RWPE2 (cell line): ENCODE measurements around the gene HMGXB3.
"Not testable (repeated sequence)": the region's sequence is repeated elsewhere in the genome, so short reads cannot be mapped to it uniquely, and the experiment has no call there.

Source experiments
- ATAC-seq: fragments of 200-7000 bp; cut with Tn5 transposase; 3 replicates; pipeline ENCODE4 v1.9.1; 2021; ENCODE audit warnings: low read depth
- DNase-seq: peaks from one replicate; pipeline ENCODE4 v3.0.0-alpha.2; 2020; ENCODE audit warnings: low spot score
- H3K27ac ChIP-seq: fragments of 450-650 bp; 2 replicates; pipeline ENCODE4 v1.5.1; 2017; ENCODE audit warnings: mild to moderate bottlenecking; ENCODE audit not compliant: poor library complexity, severe bottlenecking
- H3K27me3 ChIP-seq: fragments of 250-450 bp; sonication (Bioruptor Pico); 2 replicates; pipeline ENCODE4 v1.5.1; 2021; ENCODE audit warnings: mild to moderate bottlenecking, moderate library complexity; ENCODE audit not compliant: insufficient read depth, poor library complexity, severe bottlenecking
- H3K36me3 ChIP-seq: fragments of 250-450 bp; sonication (Bioruptor Pico); 2 replicates; pipeline ENCODE4 v1.5.1; 2020; ENCODE audit warnings: low read depth, mild to moderate bottlenecking, moderate library complexity
- H3K4me1 ChIP-seq: fragments of 250-450 bp; sonication (Bioruptor Pico); 2 replicates; pipeline ENCODE4 v1.5.1; 2021; ENCODE audit warnings: mild to moderate bottlenecking, moderate library complexity; ENCODE audit not compliant: insufficient read depth, poor library complexity, severe bottlenecking
- H3K4me3 ChIP-seq: fragments of 250-450 bp; sonication (Bioruptor Pico); 2 replicates; pipeline ENCODE4 v1.5.1; 2021; ENCODE audit warnings: mild to moderate bottlenecking, moderate library complexity; ENCODE audit not compliant: severe bottlenecking
- H3K9me3 ChIP-seq: fragments of 250-450 bp; sonication (Bioruptor Pico); 2 replicates; pipeline ENCODE4 v1.5.1; 2021; ENCODE audit warnings: mild to moderate bottlenecking, moderate library complexity; ENCODE audit not compliant: severe bottlenecking
- TF ChIP-seq, protein P1 (sequence below): fragments of 450-650 bp; IDR thresholded peaks from one replicate; pipeline ENCODE4 v1.5.1; 2017; ENCODE audit warnings: mild to moderate bottlenecking, moderate library complexity; ENCODE audit not compliant: poor library complexity, severe bottlenecking

The HMGXB3 gene

DNA sequence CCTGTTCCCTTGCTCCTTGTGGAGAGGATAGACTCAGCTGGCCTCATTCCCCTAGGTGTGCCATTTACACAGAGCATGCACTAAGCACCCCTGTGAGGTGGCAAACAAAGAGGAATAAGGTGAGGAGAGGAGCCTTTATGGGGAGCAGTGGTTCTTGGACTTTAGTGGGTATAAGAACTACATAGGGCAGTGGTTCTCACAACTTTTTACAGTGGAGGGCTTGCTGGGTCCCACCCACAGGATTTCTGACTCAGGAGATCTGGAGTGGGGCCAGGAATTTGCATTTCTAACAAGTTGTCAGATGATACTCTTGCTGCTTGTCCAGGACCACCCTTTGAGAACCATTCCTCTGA is 43.8 kb downstream of the HMGXB3 start:
- TF ChIP-seq, protein P1, sequence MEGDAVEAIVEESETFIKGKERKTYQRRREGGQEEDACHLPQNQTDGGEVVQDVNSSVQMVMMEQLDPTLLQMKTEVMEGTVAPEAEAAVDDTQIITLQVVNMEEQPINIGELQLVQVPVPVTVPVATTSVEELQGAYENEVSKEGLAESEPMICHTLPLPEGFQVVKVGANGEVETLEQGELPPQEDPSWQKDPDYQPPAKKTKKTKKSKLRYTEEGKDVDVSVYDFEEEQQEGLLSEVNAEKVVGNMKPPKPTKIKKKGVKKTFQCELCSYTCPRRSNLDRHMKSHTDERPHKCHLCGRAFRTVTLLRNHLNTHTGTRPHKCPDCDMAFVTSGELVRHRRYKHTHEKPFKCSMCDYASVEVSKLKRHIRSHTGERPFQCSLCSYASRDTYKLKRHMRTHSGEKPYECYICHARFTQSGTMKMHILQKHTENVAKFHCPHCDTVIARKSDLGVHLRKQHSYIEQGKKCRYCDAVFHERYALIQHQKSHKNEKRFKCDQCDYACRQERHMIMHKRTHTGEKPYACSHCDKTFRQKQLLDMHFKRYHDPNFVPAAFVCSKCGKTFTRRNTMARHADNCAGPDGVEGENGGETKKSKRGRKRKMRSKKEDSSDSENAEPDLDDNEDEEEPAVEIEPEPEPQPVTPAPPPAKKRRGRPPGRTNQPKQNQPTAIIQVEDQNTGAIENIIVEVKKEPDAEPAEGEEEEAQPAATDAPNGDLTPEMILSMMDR, result no peak
- peak overlapping the region; percentile 74 for H3K27ac ChIP-seq
- no peak for DNase-seq
- H3K36me3 ChIP-seq, result peaks cover 98% of the 10 kb centered on the region
- peaks cover 16% of the 10 kb centered on the region for H3K4me1 ChIP-seq
- H3K4me3 ChIP-seq, result no peak overlapping the region
- no peaks in the 10 kb centered on the region for H3K9me3 ChIP-seq
- H3K27me3 ChIP-seq, result no peaks in the 10 kb centered on the region
- ATAC-seq, result peak; percentile 85

DNA sequence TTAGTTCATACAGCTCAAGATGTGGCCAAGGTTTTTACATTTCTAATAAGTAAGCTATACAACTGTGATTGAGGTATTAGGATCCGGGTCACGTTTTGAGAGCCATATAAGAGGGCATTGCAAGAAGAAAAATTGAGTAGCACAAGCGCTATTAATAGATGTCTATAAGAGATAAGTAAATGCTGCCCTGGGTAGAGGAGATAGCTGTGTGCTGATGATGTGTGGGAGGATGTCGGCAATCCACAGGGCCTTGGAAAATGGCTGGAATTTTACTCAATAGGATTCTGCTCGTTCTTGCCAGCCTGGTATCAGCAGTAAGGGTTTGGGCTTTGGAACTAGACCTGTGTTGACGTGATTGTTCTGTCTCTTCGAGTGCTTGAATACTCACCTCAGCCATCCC is 44.2 kb downstream of the HMGXB3 start:
- DNase-seq (no peak), ATAC-seq (no peak)
- H3K4me1 ChIP-seq, result peaks cover 16% of the 10 kb centered on the region
- TF ChIP-seq, protein P1, result no peak
- no peak overlapping the region for H3K4me3 ChIP-seq
- H3K9me3 ChIP-seq, result no peaks in the 10 kb centered on the region
- H3K27ac ChIP-seq, result peak overlapping the region; percentile 74
- H3K27me3 ChIP-seq, result no peaks in the 10 kb centered on the region
- H3K36me3 ChIP-seq, result peaks cover 98% of the 10 kb centered on the region

DNA sequence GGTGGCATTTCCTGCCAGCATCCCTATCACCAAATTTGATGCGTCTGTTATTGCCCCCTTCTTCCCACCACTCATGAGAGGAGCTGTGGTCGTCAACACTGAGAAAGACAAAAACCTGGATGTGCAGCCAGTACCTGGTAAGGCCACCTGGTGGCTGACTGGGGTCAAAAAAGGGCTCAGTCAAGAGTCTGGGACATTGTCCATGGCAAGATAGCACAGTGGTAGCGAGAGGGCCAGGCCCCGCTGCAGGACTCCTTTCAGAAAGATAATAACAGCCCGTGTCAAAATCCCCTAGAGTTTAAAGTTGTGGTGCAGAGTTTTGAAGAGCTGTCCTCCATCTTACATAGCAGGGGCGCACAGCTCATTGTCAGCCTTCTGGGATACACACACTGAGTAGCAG is 45.0 kb downstream of the HMGXB3 start:
- H3K4me1 ChIP-seq, result peaks cover 25% of the 10 kb centered on the region
- no peaks in the 10 kb centered on the region for H3K9me3 ChIP-seq
- DNase-seq (no peak), ATAC-seq (no peak)
- no peak overlapping the region for H3K27ac ChIP-seq
- H3K36me3 ChIP-seq, result peaks cover 98% of the 10 kb centered on the region
- TF ChIP-seq, protein P1, result peak; percentile 27
- H3K4me3 ChIP-seq, result no peak overlapping the region
- no peaks in the 10 kb centered on the region for H3K27me3 ChIP-seq

DNA sequence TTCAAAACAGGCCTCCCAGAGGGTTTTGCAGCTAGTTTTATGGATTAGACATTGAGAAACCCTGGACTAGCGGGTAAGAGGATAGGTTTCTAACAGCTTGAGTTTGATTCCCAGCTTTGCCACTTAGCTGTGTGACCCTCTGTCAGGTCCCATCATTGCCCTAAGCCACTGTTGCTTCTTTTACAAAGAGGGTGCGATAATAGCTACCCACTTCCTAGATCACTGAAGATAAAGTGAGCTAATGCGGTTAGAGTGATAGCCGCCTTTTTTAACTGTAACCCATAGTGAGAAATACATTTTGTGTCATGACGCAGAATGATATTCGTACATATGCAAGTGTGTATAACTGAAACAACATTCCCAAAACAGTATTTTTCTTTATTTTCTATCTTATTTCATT is 45.5 kb downstream of the HMGXB3 start:
- no peak for DNase-seq
- Histone ChIP-seq H3K27me3 (no peaks in the 10 kb centered on the region), H3K4me3 (no peak overlapping the region), H3K9me3 (no peaks in the 10 kb centered on the region), H3K4me1 (peaks cover 27% of the 10 kb centered on the region), H3K36me3 (peaks cover 98% of the 10 kb centered on the region), H3K27ac (no peak overlapping the region)
- ATAC-seq, result no peak
- TF ChIP-seq, protein P1, result no peak

DNA sequence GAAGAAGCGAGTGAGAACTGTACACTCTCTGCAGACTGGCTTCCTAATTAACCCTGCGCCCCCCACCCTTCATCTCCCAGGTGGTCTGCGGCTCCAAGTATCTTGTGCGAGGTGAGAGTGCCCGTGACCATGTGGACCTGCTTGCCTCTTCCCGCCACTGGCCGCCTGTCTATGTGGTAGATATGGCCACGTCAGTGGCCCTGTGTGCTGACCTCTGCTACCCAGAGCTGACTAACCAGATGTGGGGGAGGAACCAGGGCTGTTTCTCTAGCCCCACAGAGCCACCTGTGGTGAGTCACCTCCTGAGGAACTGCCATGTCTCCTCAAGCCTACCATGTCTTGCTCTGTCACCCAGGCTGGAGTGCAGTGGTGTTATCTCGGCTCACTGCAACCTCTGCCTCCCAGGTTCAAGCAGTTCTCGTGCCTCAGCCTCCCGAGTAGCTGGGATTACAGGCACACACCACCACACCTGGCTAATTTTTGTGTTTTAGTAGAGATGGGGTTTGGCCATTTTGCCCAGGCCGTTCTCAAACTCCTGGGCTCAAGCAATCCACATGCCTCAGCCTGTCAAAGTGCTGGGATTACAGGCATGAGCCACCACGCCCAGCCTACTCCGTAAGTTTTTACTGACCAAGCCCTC is 49.8 kb downstream of the HMGXB3 start:
- not testable (repeated sequence) for H3K4me3 ChIP-seq, H3K27me3 ChIP-seq, H3K9me3 ChIP-seq
- DNase-seq (peak; percentile 75), ATAC-seq (peak; percentile 69)
- H3K4me1 ChIP-seq, result peaks cover 15% of the 10 kb centered on the region
- H3K36me3 ChIP-seq, result peaks cover 88% of the 10 kb centered on the region
- H3K27ac ChIP-seq, result peak overlapping the region; percentile 26
